H1 (cell line): ENCODE data around the gene LRFN3. TPM values are rescaled to one million over a fixed set of nuclear protein-coding genes. Genes with fewer than 3 reads are reported as not detected.

ENCODE experiments used
- TAF1 ChIP-seq: IDR thresholded peaks from 2 replicates; pipeline ENCODE4 v1.6.1; 2011; ENCODE audit warnings: mild to moderate bottlenecking, low read depth, low read length
- polyA plus RNA-seq, 7 experiments: library from polyadenylated mRNA; depleted of rRNA in 3 of 7; stranded (reverse) in 5 of 7; unstranded in 2 of 7; fragments of >200 nt in 5 of 7; fragments of 200-250 nt in 2 of 7; gene quantifications; 1 replicate in 5 of 7; 2 replicates in 1 of 7; 4 replicates in 1 of 7; pipeline versions ENCODE4 v1.2.1 to v1.2.3, GENCODE V29; 2011 to 2013; ENCODE audit warnings: missing spikeins in 2 of 7, mixed read lengths in 2 of 7
- total RNA-seq: library from RNA; stranded (reverse); fragmentation: NEBNext Ultra II Directional; extraction: Animal tissue kit (Norgen Biotek cat#: 25700); gene quantifications from 2 replicates; pipeline ENCODE4 v1.2.1, GENCODE V29; 2021

Gene LRFN3
- total and polyA plus RNA-seq, 2 of the 8 experiments (the other 6 are each of a cell fraction or from before 2014, with no cell fraction given) = 4.6 to 16.8 TPM

GRCh38 chr19:35983177-35983576 lies 47.0 kb downstream of the LRFN3 start (continued):
- no peak for TF ChIP-seq TAF1
